Breast epithelium (tissue), 4 donors: ENCODE data around the gene PDRG1. TPM values are rescaled to one million over a fixed set of nuclear protein-coding genes. Genes with fewer than 3 reads are reported as not detected.

ENCODE experiments used
- DNase-seq, 2 donors: peaks; one replicate each; pipeline ENCODE4 v3.0.0-alpha.2; 2019; ENCODE audit warnings: low spot score in 2 of 2
- H3K27ac ChIP-seq, 2 donors: fragments of 200-600 bp; sonication (generic) in 1 of 2; one replicate each; pipeline ENCODE4 v1.5.1; 2016 to 2019; ENCODE audit warnings: mild to moderate bottlenecking in 1 of 2
- H3K27me3 ChIP-seq, 2 donors: fragments of 200-600 bp; sonication (generic) in 1 of 2; one replicate each; pipeline versions ENCODE4 v1.5.1 to v1.6.0; 2017 to 2019; ENCODE audit warnings: control low read depth in 1 of 2, mild to moderate bottlenecking in 1 of 2
- H3K36me3 ChIP-seq: fragments of 200-600 bp; one replicate; pipeline ENCODE4 v1.5.1; 2019
- H3K4me1 ChIP-seq, 2 donors: fragments of 200-600 bp; sonication (generic); one replicate each; pipeline ENCODE4 v1.5.1; 2016 to 2019; ENCODE audit warnings: control low read depth in 1 of 2
- H3K4me3 ChIP-seq, 3 donors: fragments of 200-600 bp; sonication (generic); 1 replicate in 2 of 3; 2 replicates in 1 of 3; pipeline ENCODE4 v1.5.1; 2016 to 2019; ENCODE audit warnings: mild to moderate bottlenecking in 3 of 3, moderate library complexity in 2 of 3
- H3K9me3 ChIP-seq, 2 donors: fragments of 200-600 bp; sonication (generic) in 1 of 2; one replicate each; pipeline ENCODE4 v1.5.1; 2016 to 2019; ENCODE audit warnings: control low read depth in 1 of 2
- POLR2A ChIP-seq: fragments of 450-650 bp; IDR thresholded peaks from one replicate; pipeline ENCODE4 v1.6.1; 2016; ENCODE audit warnings: antibody characterized with exemption, mild to moderate bottlenecking, moderate library complexity
- POLR2AphosphoS5 ChIP-seq, 3 donors: sonication (generic); formaldehyde crosslinking; IDR thresholded peaks; one replicate each; pipeline ENCODE4 v1.6.1; 2017; ENCODE audit warnings: antibody characterized with exemption in 3 of 3
- intact Hi-C: fragments of 100-400 bp; cut with DNase I; formaldehyde crosslinking; loops from one replicate; pipeline ENCODE4 v1.15.1; 2023; ENCODE audit warnings: low total_unique reads
- total RNA-seq, 3 donors: library from RNA; depleted of rRNA; stranded (reverse); fragments of >200 nt; gene quantifications; one replicate each; pipeline ENCODE4 v1.1.0, GENCODE V29; 2016
- TF ChIP-seq, protein P1 (sequence below), 3 donors: fragments of 450-650 bp; IDR thresholded peaks; one replicate each; pipeline ENCODE4 v1.5.1; 2016 to 2017; ENCODE audit warnings: antibody characterized with exemption in 3 of 3, mild to moderate bottlenecking in 3 of 3, moderate library complexity in 3 of 3

The PDRG1 gene
- total RNA-seq, 3 donors from 2014 or later, result 5.1 to 11.1 (median 9.8) TPM

DNA sequence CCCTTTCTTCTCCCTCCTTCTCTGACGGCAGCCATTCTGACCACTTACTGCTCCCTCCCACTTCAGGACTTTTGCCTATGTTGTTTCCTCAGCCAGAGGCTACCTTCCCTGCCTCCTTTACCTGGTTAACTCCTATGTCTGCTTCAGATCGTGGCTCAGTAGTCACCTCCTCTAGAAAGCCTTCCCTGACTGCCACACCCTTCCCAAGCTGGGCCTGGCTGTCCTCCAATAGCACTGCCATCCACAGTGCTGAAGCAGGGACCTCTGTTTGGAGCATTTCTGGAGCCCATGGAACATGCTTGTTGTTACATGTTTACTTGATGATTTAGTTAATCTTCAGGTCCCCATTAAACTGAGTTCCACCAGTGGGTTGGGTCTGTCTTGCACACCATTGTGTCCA is 29.9 kb upstream of the PDRG1 start:
- intact Hi-C loops, result no loop called here
- no peak overlapping the region for H3K27ac ChIP-seq
- no peaks in the 10 kb centered on the region for H3K4me1 ChIP-seq
- no peaks in the 10 kb centered on the region for H3K36me3 ChIP-seq
- no peak overlapping the region for H3K4me3 ChIP-seq
- H3K27me3 ChIP-seq, result peaks cover 0 to 10% of the 10 kb centered on the region in 2 donors
- no peak for TF ChIP-seq POLR2AphosphoS5 (IDR thresholded peaks at IDR 0.05)
- TF ChIP-seq POLR2A, result no peak
- TF ChIP-seq, protein P1, sequence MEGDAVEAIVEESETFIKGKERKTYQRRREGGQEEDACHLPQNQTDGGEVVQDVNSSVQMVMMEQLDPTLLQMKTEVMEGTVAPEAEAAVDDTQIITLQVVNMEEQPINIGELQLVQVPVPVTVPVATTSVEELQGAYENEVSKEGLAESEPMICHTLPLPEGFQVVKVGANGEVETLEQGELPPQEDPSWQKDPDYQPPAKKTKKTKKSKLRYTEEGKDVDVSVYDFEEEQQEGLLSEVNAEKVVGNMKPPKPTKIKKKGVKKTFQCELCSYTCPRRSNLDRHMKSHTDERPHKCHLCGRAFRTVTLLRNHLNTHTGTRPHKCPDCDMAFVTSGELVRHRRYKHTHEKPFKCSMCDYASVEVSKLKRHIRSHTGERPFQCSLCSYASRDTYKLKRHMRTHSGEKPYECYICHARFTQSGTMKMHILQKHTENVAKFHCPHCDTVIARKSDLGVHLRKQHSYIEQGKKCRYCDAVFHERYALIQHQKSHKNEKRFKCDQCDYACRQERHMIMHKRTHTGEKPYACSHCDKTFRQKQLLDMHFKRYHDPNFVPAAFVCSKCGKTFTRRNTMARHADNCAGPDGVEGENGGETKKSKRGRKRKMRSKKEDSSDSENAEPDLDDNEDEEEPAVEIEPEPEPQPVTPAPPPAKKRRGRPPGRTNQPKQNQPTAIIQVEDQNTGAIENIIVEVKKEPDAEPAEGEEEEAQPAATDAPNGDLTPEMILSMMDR (IDR thresholded peaks at IDR 0.05), result no peak
- H3K9me3 ChIP-seq, result no peaks in the 10 kb centered on the region
- no peak for DNase-seq

DNA sequence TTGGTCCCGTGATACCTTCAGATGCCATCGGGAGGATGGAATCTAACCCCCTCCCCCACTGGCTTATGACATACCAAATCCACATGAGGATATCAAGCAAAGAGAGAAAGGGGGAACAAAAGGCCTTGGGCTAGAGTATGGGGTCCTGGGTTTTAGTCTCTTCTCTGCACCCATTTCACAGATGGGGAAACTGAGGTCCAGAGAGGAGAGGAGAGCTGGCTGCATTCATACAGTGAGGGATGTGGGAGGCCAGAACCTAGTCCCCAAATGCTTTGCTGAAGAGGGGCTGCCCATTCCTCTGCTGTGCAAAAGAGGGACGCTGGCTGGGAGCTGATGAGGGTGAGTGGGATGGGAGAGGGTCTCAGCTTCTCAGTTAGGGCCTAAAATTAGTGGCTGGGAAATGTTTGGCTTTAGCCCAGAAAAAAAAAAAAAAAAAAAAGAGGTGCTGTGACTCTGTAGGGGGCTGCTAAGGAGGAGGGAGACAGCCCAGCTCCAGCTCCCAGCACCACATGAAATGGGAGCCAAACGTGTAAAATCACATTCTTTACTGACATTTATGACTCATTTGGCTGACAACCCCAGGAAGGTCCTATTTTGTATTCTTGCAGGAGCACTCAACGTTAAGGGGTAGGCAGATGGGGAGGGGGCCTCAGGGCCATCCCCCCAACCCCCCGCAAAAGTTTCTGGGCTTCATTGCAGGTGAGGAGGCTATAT is 28.0 kb upstream of the PDRG1 start:
- no peak overlapping the region for H3K4me3 ChIP-seq
- intact Hi-C loops, result no loop called here
- DNase-seq, result no peak
- no peaks in the 10 kb centered on the region for H3K9me3 ChIP-seq
- peaks cover 0 to 16% of the 10 kb centered on the region in 2 donors for H3K27me3 ChIP-seq
- no peak overlapping the region for H3K27ac ChIP-seq
- TF ChIP-seq POLR2A (no peak), POLR2AphosphoS5 (IDR thresholded peaks at IDR 0.05) (no peak)
- TF ChIP-seq, protein P1 (IDR thresholded peaks at IDR 0.05), result no peak
- H3K4me1 ChIP-seq, result no peaks in the 10 kb centered on the region
- H3K36me3 ChIP-seq, result no peaks in the 10 kb centered on the region

DNA sequence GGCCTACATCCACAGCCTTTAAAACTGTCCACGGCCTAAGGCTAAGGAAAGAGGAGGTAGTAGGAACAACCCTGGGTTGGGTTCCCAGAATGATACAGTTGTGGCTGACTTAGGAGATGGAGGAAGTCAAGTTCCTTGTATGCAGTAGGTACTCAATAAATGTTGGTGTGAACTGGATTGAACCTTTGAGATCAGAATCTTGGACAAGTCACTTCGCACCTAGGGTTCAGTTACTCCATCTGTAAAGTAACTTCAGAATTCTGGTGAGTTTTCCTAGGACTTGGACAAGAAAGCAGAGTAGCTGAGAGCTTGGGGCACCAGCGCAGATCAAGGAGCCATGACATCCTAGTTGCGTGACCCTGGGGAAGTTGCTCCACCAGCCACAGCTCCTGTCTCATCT is 25.2 kb upstream of the PDRG1 start:
- intact Hi-C loops, result no loop called here
- Histone ChIP-seq H3K27me3 (peaks cover 0 to 23% of the 10 kb centered on the region in 2 donors), H3K9me3 (no peaks in the 10 kb centered on the region), H3K36me3 (no peaks in the 10 kb centered on the region), H3K4me1 (no peaks in the 10 kb centered on the region), H3K27ac (no peak overlapping the region), H3K4me3 (no peak overlapping the region)
- no peak for TF ChIP-seq POLR2AphosphoS5 (IDR thresholded peaks at IDR 0.05)
- TF ChIP-seq, protein P1 (IDR thresholded peaks at IDR 0.05), result no peak
- TF ChIP-seq POLR2A, result no peak
- DNase-seq, result no peak

DNA sequence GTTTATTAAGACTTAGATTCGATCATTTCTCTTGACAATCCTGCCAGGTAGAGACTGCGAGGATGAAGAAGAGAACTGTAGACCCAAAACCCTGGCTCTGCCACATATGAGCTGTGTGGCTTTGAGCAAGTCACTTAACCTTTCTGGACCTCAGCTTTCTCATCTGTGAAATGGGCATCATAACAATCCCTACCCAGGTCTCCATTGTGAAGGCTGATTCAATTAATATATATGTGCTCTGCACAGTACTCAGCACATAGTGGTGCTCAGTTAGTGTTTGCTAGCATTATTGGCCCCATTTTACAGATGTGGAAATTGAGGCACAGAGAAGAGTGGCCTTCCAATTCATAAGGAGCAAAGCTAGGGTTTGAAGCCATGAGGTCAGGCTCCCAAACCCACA is 24.0 kb upstream of the PDRG1 start:
- Histone ChIP-seq H3K36me3 (no peaks in the 10 kb centered on the region), H3K27me3 (peaks cover 0 to 23% of the 10 kb centered on the region in 2 donors), H3K27ac (no peak overlapping the region), H3K4me3 (no peak overlapping the region), H3K4me1 (no peaks in the 10 kb centered on the region), H3K9me3 (no peaks in the 10 kb centered on the region)
- intact Hi-C loops, result no loop called here
- TF ChIP-seq POLR2A, result no peak
- TF ChIP-seq, protein P1 (IDR thresholded peaks at IDR 0.05), result no peak
- no peak for TF ChIP-seq POLR2AphosphoS5 (IDR thresholded peaks at IDR 0.05)
- DNase-seq, result no peak

DNA sequence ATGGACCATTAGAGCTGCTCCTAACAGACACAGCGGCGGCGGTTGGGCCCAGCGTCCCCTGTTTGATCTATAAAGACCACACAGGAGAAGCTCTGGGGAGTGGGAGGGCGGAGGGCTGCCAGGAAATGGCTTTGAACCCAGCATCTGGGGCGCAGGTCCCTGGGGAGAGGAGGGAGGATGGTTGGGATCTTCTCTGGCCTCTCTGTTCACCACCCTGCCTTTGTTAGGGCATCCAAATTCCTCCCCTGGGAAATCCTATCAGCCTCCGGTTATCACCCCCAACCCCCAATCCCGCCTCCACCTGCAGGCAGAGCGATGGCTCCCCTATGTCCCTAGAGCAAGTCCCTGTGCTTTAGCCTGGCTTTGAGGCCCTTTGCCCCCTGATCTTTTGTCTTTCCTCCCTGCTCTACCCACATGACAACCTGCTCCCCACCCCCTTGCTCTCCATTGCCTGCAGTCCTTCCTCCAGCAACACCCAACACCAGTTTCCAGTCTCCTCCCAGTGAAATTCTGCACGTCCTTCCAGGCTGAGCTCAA is 23.2 kb upstream of the PDRG1 start:
- no peak for DNase-seq
- no peaks in the 10 kb centered on the region for H3K9me3 ChIP-seq
- no peaks in the 10 kb centered on the region for H3K4me1 ChIP-seq
- H3K4me3 ChIP-seq, result no peak overlapping the region
- H3K27ac ChIP-seq, result no peak overlapping the region
- no peak for TF ChIP-seq POLR2AphosphoS5 (IDR thresholded peaks at IDR 0.05)
- TF ChIP-seq POLR2A, result no peak
- TF ChIP-seq, protein P1 (IDR thresholded peaks at IDR 0.05), result no peak
- no peaks in the 10 kb centered on the region for H3K36me3 ChIP-seq
- peaks cover 0 to 18% of the 10 kb centered on the region in 2 donors for H3K27me3 ChIP-seq
- intact Hi-C loops, result no loop called here
